DND-41 (cell line): ENCODE measurements around the gene TAS2R20.

Source experiments
- EZH2 ChIP-seq: IDR thresholded peaks from 3 replicates; pipeline ENCODE4 v1.6.1; 2012; ENCODE audit warnings: borderline replicate concordance, low read depth, mild to moderate bottlenecking, moderate library complexity, low read length, inconsistent platforms; ENCODE audit not compliant: severe bottlenecking
- TF ChIP-seq, protein P1 (sequence below): IDR thresholded peaks from 2 replicates; pipeline ENCODE4 v1.5.1; 2012; ENCODE audit warnings: borderline replicate concordance, low read length, moderate library complexity, mild to moderate bottlenecking; ENCODE audit not compliant: poor library complexity, severe bottlenecking; ENCODE audit errors: extremely low read depth

DNA sequence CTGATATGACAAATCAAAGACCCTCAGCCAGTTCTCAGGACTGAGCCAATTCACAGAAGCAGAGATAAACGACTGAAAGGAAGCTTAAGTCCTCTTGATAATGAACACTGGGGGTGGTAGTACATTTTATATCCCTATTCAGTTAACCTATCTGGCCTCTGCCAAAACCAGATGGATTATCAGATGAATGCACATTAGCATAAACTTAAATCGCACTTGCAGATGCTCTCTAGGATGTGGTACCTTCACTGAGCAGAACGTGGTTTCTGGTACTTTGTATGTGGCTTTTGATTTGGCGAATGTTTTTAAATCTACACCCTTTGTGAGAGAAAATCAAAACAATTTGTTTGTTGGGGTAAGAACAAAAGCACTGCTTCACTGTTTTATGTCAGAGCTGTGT lies 37.9 kb downstream of the TAS2R20 start:
- TF ChIP-seq, protein P1, sequence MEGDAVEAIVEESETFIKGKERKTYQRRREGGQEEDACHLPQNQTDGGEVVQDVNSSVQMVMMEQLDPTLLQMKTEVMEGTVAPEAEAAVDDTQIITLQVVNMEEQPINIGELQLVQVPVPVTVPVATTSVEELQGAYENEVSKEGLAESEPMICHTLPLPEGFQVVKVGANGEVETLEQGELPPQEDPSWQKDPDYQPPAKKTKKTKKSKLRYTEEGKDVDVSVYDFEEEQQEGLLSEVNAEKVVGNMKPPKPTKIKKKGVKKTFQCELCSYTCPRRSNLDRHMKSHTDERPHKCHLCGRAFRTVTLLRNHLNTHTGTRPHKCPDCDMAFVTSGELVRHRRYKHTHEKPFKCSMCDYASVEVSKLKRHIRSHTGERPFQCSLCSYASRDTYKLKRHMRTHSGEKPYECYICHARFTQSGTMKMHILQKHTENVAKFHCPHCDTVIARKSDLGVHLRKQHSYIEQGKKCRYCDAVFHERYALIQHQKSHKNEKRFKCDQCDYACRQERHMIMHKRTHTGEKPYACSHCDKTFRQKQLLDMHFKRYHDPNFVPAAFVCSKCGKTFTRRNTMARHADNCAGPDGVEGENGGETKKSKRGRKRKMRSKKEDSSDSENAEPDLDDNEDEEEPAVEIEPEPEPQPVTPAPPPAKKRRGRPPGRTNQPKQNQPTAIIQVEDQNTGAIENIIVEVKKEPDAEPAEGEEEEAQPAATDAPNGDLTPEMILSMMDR, result no peak
- no peak for TF ChIP-seq EZH2
